Raji (cell line): ENCODE data around the gene FAM78A.

Experiments used
- POLR2A ChIP-seq: IDR thresholded peaks from 2 replicates; pipeline ENCODE4 v1.6.1; 2011; ENCODE audit warnings: low read depth, low read length, control low read depth; ENCODE audit not compliant: insufficient read depth

The FAM78A gene

DNA sequence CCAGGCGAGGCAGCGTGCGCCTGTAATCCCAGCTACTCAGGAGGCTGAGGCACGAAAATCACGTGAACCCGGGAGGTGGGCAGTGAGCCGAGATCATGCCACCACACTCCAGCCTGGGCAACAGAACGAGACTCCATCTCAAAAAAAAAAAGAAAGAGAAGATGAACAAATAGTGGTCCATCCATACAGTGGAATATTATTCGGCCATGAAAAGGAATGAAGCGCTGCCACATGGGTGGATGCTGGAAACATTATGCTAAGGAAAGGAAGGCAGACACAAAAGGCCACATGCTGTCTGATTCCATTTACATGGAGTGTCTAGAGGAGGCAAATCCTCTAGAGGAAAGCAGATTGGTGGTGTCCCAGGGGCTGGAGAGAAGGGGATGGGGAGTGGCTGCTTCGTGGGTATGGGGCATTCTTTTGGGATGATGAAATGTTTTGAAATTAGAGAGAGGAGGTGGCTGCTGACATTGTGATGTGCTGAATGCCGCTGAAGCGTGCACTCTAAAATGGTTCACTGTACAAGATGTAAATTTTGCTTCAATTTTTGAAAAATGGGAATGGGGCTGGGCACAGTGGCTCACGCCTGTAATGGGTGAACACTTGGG is 30.2 kb upstream of the FAM78A start:
- TF ChIP-seq POLR2A: no peak

DNA sequence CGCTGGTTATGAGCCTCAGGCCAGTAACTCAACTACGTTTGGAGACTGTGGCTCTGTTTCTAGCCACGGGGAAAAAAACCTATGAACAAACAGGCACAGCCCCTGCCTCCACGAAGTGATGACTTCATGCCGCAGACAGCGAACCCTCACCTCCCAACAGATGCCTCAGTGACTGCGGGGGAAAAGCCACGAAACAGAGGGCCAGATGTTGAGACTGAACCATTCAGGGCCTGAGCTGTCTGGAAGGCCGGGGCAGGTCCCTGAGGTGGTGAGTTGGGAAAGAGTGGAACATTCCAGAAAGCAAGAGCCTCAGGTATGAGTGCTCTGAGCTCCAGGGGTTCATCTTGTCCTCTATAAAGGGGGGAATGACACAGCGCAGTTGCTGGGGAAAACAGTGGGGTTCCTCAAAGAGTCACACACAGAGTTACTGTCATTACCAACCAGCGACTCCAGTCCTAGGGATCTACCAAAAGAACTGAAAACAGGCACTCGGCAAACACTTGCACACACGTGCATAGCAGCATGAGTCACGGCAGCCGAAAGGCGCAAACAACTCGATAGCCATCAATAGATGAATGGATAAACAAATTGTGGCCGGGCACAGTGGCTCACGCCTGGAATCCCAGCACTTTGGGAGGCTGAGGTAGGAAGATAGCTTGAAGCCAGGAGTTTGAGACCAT is 28.5 kb upstream of the FAM78A start:
- TF ChIP-seq POLR2A: no peak

GRCh38 chr9:131303381-131304321 is 27.3 kb upstream of the FAM78A start:
- TF ChIP-seq POLR2A: no peak

GRCh38 chr9:131302244-131303075 is 26.1 kb upstream of the FAM78A start:
- TF ChIP-seq POLR2A: no peak

- no peak for TF ChIP-seq POLR2A
These were observed 24.1 kb upstream of the FAM78A start for GRCh38 chr9:131300444-131300843.

DNA sequence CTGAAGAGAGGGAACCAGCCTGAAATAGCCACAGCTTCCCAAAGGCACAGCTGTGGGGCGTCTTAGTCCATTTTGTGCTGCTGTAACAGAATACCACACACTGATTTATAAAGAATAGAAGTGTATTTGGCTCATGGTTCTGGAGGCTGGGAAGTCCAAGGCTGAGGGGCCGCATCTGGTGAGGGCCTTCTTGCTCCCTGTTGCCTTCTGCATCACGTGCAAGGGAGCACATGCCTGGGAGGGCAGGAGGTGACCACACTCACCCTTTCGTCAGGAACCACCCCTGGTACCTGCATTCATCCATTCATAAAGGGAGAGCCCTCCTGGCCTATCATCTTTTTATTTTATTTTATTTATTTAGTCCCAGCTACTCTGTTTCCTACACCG is 23.6 kb upstream of the FAM78A start:
- no peak for TF ChIP-seq POLR2A

GRCh38 chr9:131299346-131299960 is 23.1 kb upstream of the FAM78A start:
- TF ChIP-seq POLR2A: no peak

GRCh38 chr9:131298816-131299215 is 22.5 kb upstream of the FAM78A start:
- TF ChIP-seq POLR2A: no peak

GRCh38 chr9:131298341-131298740 is 22.0 kb upstream of the FAM78A start:
- no peak for TF ChIP-seq POLR2A

DNA sequence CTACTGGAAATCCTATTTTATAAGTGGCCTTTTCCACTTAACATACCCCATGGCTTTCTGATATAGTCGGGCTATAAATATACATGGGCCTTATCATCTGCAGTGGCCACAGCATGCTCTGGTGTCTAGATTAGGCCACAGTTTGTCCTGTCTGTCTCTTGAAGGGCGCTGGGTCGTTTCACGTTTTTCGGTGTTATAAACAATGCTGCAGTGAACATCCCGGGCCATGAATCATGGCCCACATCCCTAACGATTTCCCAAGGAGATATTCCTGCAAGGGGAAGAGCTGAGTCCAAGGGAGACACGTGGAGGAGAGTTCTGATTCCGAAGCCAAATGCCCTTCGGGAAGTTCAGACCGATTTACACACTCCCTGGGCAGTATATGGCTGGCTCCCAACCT is 21.6 kb upstream of the FAM78A start:
- TF ChIP-seq POLR2A: no peak

DNA sequence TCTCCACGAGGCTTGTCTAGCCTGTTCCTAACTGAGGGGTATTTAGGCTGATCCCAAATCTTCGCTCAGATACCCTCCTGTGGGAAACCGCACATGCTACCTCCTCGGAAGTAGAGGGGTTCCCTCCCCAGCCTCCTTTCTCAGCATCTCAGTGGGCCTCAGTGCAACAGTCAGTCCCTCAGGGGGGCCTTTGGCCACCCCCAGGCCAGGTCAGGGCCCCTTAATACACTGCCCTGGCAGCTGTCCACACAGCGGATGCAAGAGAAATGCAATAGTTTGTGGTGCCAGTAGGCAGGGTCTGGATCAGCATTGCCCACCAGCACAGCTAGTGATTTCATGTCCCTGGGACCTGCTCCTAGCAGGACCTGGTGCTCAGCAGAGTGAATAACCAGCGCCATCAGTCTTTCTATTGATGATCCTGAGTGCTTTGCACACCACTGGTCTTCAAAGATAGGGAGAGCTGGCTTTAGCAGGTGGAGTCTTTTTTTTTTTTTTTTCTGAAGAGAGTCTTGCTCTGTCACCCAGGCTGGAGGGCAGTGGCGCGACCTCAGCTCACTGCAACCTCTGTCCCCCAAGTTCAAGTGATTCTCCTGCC is 20.7 kb upstream of the FAM78A start:
- TF ChIP-seq POLR2A: no peak

DNA sequence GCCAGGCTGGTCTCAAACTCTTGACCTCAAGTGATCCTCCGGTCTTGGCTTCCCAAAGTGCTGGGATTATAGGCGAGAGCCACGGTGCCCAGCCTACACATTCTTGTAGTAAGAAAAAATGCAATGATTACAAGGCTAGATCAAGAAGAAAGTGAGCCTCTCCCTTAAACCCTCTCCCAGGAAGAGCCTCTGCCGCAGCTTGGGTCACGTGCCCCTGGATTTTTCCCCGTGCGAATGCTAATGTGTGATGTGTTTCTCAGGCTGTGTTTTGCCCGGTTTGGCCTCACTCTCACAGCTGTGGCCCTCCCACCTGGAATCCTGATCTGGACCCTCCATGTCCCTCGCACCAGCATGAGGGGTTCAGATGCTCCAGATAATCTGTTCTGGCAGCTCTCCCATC is 20.1 kb upstream of the FAM78A start:
- no peak for TF ChIP-seq POLR2A

GRCh38 chr9:131292937-131293336 is 16.6 kb upstream of the FAM78A start:
- no peak for TF ChIP-seq POLR2A

DNA sequence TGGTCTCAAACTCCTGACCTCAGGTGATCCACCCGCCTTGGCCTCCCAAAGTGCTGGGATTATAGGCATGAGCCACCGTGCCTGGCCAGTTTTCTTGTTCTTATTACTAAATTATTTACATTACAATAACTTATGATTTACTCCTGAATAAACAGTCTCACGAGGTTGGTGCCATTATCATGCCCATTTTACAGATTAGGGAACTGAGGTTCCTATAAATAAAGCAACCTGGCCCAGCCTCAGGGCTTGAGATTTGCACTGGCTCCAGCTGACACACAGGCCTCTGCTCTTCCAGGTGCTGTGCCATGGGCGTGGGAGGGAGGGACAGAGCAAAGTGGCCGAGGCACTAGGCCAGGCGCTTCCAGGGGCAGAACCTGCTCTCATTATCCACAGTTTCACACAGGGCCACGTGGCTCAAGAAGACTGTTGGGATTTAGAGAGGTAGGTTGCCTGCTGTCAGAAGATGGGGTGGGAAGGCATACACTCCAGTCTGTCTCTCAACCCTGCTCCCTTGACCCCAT is 15.5 kb upstream of the FAM78A start:
- no peak for TF ChIP-seq POLR2A

DNA sequence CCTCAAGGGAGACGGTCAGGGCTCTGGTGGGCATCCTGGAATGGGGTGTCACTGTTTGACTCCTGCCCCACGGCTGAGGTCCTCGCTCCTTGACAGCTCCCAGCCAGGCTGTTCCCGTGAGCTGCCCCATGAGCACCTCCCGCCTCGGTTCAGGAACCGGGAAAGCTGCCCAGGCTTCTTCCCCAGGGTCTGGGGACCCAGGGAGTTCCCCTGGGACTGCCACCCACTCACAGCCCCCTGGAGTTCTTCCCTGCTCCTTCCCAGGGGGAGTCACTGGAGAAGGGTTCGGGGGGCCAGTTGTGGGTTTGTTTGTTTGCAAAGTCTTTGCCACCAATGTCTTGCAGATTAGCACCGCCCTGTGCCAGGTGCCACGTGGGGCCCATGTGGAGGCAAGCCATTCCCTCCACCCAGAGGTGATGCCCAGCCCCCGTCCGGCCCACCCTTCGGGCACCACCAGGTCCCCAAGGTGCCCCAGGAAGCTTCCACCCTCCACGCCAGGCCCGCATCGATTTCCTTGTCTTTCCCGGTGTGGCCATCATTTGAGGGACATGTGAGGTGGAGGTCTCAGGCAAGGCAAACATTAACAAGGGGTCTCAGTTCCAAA is 14.6 kb upstream of the FAM78A start:
- TF ChIP-seq POLR2A: no peak
